Skeletal muscle tissue (tissue), 4 donors: ENCODE results near the gene WRNIP1. TPM values are rescaled to one million over a fixed set of nuclear protein-coding genes. Genes with fewer than 3 reads are reported as not detected.
A peak's percentile ranks its signal among the peaks of the same experiment; 100 is the strongest.

Source experiments
- H3K27ac ChIP-seq: one replicate; pipeline ENCODE4 v1.7.0; 2013; ENCODE audit warnings: mild to moderate bottlenecking, low read depth, low read length, inconsistent platforms
- H3K27me3 ChIP-seq, 3 donors: one replicate each; pipeline ENCODE4 v1.7.0; 2013; ENCODE audit warnings: low read length in 3 of 3; ENCODE audit not compliant: control insufficient read depth in 3 of 3, insufficient read depth in 3 of 3
- H3K36me3 ChIP-seq, 3 donors: one replicate each; pipeline ENCODE4 v1.7.0; 2013; ENCODE audit warnings: low read length in 3 of 3; ENCODE audit not compliant: control insufficient read depth in 3 of 3, insufficient read depth in 3 of 3
- H3K4me1 ChIP-seq, 3 donors: one replicate each; pipeline ENCODE4 v1.7.0; 2013; ENCODE audit warnings: low read length in 3 of 3, mild to moderate bottlenecking in 3 of 3; ENCODE audit not compliant: control insufficient read depth in 3 of 3, insufficient read depth in 3 of 3
- H3K4me3 ChIP-seq, 3 donors: one replicate each; pipeline ENCODE4 v1.7.0; 2013; ENCODE audit warnings: low read length in 3 of 3
- H3K9ac ChIP-seq, 3 donors: one replicate each; pipeline ENCODE4 v1.7.0; 2013; ENCODE audit warnings: low read length in 3 of 3, mild to moderate bottlenecking in 3 of 3, moderate library complexity in 2 of 3, low read depth in 1 of 3
- H3K9me3 ChIP-seq, 3 donors: one replicate each; pipeline ENCODE4 v1.7.0; 2013; ENCODE audit warnings: low read length in 3 of 3; ENCODE audit not compliant: control insufficient read depth in 3 of 3
- total RNA-seq: library from RNA; depleted of rRNA; stranded (reverse); fragments of >200 nt; gene quantifications from one replicate; pipeline ENCODE4 v1.2.3, GENCODE V29; 2014
- donor health status: Osteomylitis.

Gene WRNIP1
- total RNA-seq, 1 donor from 2014 or later = 27.7 TPM

- no peak overlapping the region for H3K27ac ChIP-seq
- H3K27me3 ChIP-seq = no peaks in the 10 kb centered on the region
- H3K36me3 ChIP-seq = no peaks in the 10 kb centered on the region
- H3K9me3 ChIP-seq = no peaks in the 10 kb centered on the region
- peaks cover 20 to 45% (median 32%) of the 10 kb centered on the region in 3 donors for H3K4me1 ChIP-seq
- H3K9ac ChIP-seq = peak overlapping the region in 1 of 3 donors; percentile 1
- no peak overlapping the region for H3K4me3 ChIP-seq
These were observed 24.6 kb upstream of the WRNIP1 start for GRCh38 chr6:2740581-2740980.

GRCh38 chr6:2741756-2742155 lies 23.4 kb upstream of the WRNIP1 start:
- Histone ChIP-seq H3K9ac (no peak overlapping the region), H3K4me1 (peaks cover 25 to 49% (median 33%) of the 10 kb centered on the region in 3 donors), H3K9me3 (no peaks in the 10 kb centered on the region), H3K4me3 (peak overlapping the region in 1 of 3 donors; percentile 0), H3K27ac (no peak overlapping the region), H3K36me3 (no peaks in the 10 kb centered on the region), H3K27me3 (no peaks in the 10 kb centered on the region)

- Histone ChIP-seq H3K9ac (peak overlapping the region in 2 of 3 donors; percentile 39 to 79), H3K9me3 (no peaks in the 10 kb centered on the region), H3K4me1 (peaks cover 28 to 61% (median 36%) of the 10 kb centered on the region in 3 donors), H3K4me3 (peak overlapping the region; percentile 40 to 74 (median 61)), H3K36me3 (no peaks in the 10 kb centered on the region), H3K27ac (peak overlapping the region; percentile 57), H3K27me3 (no peaks in the 10 kb centered on the region)
These were observed 21.6 kb upstream of the WRNIP1 start for GRCh38 chr6:2743280-2744208.

GRCh38 chr6:2744209-2744771 lies 20.9 kb upstream of the WRNIP1 start:
- Histone ChIP-seq H3K4me1 (peaks cover 28 to 58% (median 35%) of the 10 kb centered on the region in 3 donors), H3K27me3 (no peaks in the 10 kb centered on the region), H3K27ac (peak overlapping the region; percentile 57), H3K9ac (peak overlapping the region in 2 of 3 donors; percentile 32 to 79), H3K9me3 (no peaks in the 10 kb centered on the region), H3K36me3 (no peaks in the 10 kb centered on the region), H3K4me3 (peak overlapping the region in 2 of 3 donors; percentile 61 to 74)

- Histone ChIP-seq H3K9ac (peak overlapping the region in 2 of 3 donors; percentile 32 to 55), H3K9me3 (no peaks in the 10 kb centered on the region), H3K27me3 (no peaks in the 10 kb centered on the region), H3K27ac (no peak overlapping the region), H3K4me3 (peak overlapping the region; percentile 8 to 61 (median 14)), H3K36me3 (no peaks in the 10 kb centered on the region), H3K4me1 (peaks cover 30 to 56% (median 30%) of the 10 kb centered on the region in 3 donors)
These were observed 20.4 kb upstream of the WRNIP1 start for GRCh38 chr6:2744778-2745177.

- Histone ChIP-seq H3K4me1 (peaks cover 26 to 53% (median 30%) of the 10 kb centered on the region in 3 donors), H3K27ac (no peak overlapping the region), H3K27me3 (no peaks in the 10 kb centered on the region), H3K36me3 (no peaks in the 10 kb centered on the region), H3K9me3 (no peaks in the 10 kb centered on the region), H3K9ac (peak overlapping the region in 1 of 3 donors; percentile 55), H3K4me3 (peak overlapping the region in 1 of 3 donors; percentile 14)
These were observed 19.9 kb upstream of the WRNIP1 start for GRCh38 chr6:2745246-2745645.

GRCh38 chr6:2746557-2747061 lies 18.6 kb upstream of the WRNIP1 start:
- no peak overlapping the region for H3K4me3 ChIP-seq
- no peak overlapping the region for H3K9ac ChIP-seq
- H3K27me3 ChIP-seq = no peaks in the 10 kb centered on the region
- H3K27ac ChIP-seq = no peak overlapping the region
- no peaks in the 10 kb centered on the region for H3K9me3 ChIP-seq
- H3K36me3 ChIP-seq = no peaks in the 10 kb centered on the region
- H3K4me1 ChIP-seq = peaks cover 21 to 47% (median 30%) of the 10 kb centered on the region in 3 donors

GRCh38 chr6:2748183-2748582 lies 17.0 kb upstream of the WRNIP1 start:
- H3K4me1 ChIP-seq = peaks cover 21 to 45% (median 29%) of the 10 kb centered on the region in 3 donors
- H3K9ac ChIP-seq = peak overlapping the region in 1 of 3 donors; percentile 4
- H3K4me3 ChIP-seq = peak overlapping the region in 2 of 3 donors; percentile 1 to 17
- H3K9me3 ChIP-seq = no peaks in the 10 kb centered on the region
- H3K27ac ChIP-seq = no peak overlapping the region
- H3K36me3 ChIP-seq = no peaks in the 10 kb centered on the region
- no peaks in the 10 kb centered on the region for H3K27me3 ChIP-seq

- Histone ChIP-seq H3K27me3 (no peaks in the 10 kb centered on the region), H3K27ac (no peak overlapping the region), H3K9me3 (no peaks in the 10 kb centered on the region), H3K9ac (peak overlapping the region in 1 of 3 donors; percentile 46), H3K36me3 (no peaks in the 10 kb centered on the region), H3K4me3 (peak overlapping the region; percentile 30 to 61 (median 53)), H3K4me1 (peaks cover 5 to 26% (median 10%) of the 10 kb centered on the region in 3 donors)
These were observed 15.1 kb upstream of the WRNIP1 start for GRCh38 chr6:2749969-2750600.
